SJSA1 (cell line): ENCODE results near the gene PROCA1. TPM values are rescaled to one million over a fixed set of nuclear protein-coding genes. Genes with fewer than 3 reads are reported as not detected.

Experiments
- DNase-seq, 2 experiments: peaks; one replicate each; pipeline ENCODE4 v3.0.0-alpha.2; 2015 to 2020; ENCODE audit warnings: low spot score in 2 of 2, low read depth in 1 of 2
- H3K27ac ChIP-seq: fragments of 250-450 bp; sonication (Bioruptor Pico); 2 replicates; pipeline ENCODE4 v1.5.1; 2020; ENCODE audit warnings: mild to moderate bottlenecking, moderate library complexity
- H3K27me3 ChIP-seq: fragments of 250-450 bp; sonication (Bioruptor Pico); replicated peaks from 2 replicates; pipeline ENCODE4 v1.5.1; 2020; ENCODE audit warnings: mild to moderate bottlenecking, moderate library complexity
- H3K36me3 ChIP-seq: fragments of 250-450 bp; sonication (Bioruptor Pico); 2 replicates; pipeline ENCODE4 v1.5.1; 2020; ENCODE audit warnings: mild to moderate bottlenecking
- H3K4me1 ChIP-seq: fragments of 250-450 bp; sonication (Bioruptor Pico); replicated peaks from 2 replicates; pipeline ENCODE4 v1.6.1; 2021; ENCODE audit warnings: mild to moderate bottlenecking
- H3K4me3 ChIP-seq: fragments of 250-450 bp; sonication (Bioruptor Pico); 2 replicates; pipeline ENCODE4 v1.5.1; 2020; ENCODE audit warnings: mild to moderate bottlenecking
- H3K9me3 ChIP-seq: fragments of 250-450 bp; sonication (Bioruptor Pico); replicated peaks from 2 replicates; pipeline ENCODE4 v1.5.1; 2020; ENCODE audit warnings: mild to moderate bottlenecking
- total RNA-seq: library from RNA; depleted of rRNA; stranded (reverse); fragments of >200 nt; shearing (Covaris generic); gene quantifications from 2 replicates; pipeline ENCODE4 v1.2.3, GENCODE V29; 2014

Gene PROCA1
- total RNA-seq, 1 experiment from 2014 or later = 0.53 TPM

DNA sequence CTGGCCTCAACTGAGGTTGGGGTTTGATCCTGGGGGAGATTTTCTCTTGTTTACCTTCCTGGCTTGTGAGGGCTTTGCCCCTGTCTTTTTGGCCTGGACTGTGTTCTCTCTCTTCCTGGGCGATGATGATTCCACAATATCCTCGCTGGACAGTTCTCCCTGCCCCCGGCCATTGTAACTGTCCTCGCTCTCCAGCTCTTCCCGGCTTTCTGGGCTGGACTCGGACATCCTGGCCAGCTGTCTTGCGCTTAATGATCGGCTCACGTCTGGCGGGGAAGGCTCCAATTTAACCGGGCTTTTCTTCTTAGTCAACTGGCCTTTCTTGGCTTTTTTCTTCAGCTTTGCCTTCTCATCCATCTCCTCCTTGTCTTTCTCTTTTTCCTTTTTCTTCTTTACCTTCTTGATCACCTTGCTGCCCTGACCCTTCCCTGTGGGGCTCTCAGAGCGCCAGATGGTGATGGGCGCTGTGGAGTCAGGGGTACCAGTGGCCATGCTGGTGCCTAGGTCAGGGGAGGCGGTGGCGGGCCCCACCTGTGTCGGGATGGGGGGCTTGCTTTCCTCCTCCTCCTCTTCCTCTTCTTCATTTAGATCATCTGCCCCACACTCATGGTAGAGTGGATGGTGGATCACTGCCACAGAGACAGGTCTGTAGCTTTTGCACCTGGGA lies 8.0 kb downstream of the PROCA1 start:
- no peaks in the 10 kb centered on the region for H3K9me3 ChIP-seq
- H3K27me3 ChIP-seq = no peaks in the 10 kb centered on the region

DNA sequence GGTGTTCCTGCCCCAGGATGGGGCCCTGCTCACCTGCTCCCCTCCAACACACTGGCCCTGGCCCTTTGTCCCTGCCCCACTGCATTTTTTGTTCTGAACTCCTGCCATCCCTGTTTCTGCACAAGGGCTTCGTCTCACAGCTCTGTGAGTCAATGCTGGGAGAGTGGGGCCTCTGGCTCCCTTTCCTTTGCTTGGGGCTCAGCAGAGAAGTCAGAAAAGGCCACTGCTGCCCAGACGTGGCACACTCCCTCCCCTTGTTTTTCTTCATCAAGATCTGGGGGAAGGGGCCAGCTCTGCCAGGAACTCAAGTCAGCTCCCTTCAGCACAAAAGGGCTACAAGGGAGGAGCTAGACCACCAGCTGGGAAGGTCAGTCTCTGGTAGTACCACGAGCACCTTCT lies 8.9 kb downstream of the PROCA1 start:
- H3K4me3 ChIP-seq = no peak overlapping the region
- H3K27ac ChIP-seq = no peak overlapping the region
- no peak for DNase-seq
- no peaks in the 10 kb centered on the region for H3K9me3 ChIP-seq
- peaks cover 85% of the 10 kb centered on the region for H3K36me3 ChIP-seq
- H3K4me1 ChIP-seq = no peaks in the 10 kb centered on the region
- no peaks in the 10 kb centered on the region for H3K27me3 ChIP-seq

More for the DNA sequence above, 8.0 kb downstream of the PROCA1 start:
- Histone ChIP-seq H3K4me1 (no peaks in the 10 kb centered on the region), H3K36me3 (peaks cover 82% of the 10 kb centered on the region), H3K27ac (no peak overlapping the region), H3K4me3 (no peak overlapping the region)
- DNase-seq = no peak

DNA sequence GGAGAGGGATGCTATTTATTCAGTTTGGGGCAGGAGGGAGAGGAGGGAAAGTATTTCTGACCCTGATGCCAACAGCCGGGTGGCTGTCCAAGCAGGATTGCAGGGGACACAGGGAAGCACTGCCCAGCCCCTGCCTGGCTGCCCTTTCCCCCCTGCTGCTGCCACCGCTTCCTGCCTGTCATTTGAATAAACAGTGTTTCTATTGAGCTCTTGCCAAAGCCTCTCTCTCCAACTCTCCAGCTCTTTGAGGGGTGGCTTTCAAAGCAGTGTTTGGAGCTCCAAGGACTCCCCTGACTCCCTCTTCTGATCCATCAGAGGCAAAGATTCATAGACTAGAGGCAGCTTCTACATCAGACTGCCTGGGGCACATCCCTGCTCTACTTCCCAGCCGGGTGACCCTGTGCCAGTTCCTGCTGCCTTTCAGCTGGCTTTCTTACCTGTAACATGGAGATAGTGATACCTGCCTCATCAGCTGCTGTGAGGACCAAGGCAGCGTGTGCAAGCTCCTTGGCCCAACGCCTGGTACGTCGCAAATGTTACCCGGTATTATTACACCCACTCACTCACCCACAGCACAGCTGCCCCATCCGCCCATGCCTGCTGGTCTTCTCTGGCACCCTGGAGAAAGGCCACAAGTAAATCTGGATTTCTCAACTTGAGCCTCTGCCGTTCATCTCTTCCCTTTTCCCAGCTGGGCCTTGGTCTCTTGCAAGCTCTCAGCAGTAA lies 9.5 kb downstream of the PROCA1 start:
- DNase-seq = no peak
- Histone ChIP-seq H3K36me3 (peaks cover 89% of the 10 kb centered on the region), H3K27ac (no peak overlapping the region), H3K9me3 (no peaks in the 10 kb centered on the region), H3K27me3 (no peaks in the 10 kb centered on the region), H3K4me1 (no peaks in the 10 kb centered on the region), H3K4me3 (no peak overlapping the region)

DNA sequence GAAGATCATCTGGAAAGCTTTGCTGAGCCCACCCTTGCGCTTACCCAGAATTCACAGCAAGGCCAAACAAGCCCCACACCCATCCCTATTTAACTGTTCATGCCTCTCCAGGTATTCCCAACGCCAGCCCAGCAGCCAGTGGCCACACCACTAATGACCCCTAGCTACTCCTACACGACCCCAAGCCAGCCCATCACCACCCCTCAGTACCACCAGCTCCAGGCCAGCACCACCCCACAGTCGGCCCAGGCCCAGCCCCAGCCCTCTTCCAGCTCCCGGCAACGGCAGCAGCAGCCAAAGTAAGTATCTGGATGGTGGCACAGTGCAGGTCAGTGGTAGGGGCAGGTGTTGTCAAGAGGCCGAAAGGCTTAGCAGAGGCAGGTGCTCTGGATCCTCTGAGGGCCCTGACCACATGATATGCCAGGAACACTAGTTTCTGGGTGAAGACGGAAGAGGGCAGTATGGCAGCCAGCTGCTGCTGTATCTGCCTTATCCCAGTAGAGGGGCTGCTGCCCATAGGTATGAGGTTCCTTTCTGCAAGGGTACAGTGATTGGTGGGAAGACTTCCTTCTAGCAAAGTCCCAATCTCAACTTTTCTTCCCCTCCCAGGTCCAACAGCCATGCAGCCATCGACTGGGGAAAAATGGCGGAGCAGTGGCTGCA lies 10.7 kb downstream of the PROCA1 start:
- H3K4me3 ChIP-seq = no peak overlapping the region
- no peaks in the 10 kb centered on the region for H3K27me3 ChIP-seq
- no peaks in the 10 kb centered on the region for H3K4me1 ChIP-seq
- DNase-seq = no peak
- H3K9me3 ChIP-seq = no peaks in the 10 kb centered on the region
- H3K36me3 ChIP-seq = peaks cover 96% of the 10 kb centered on the region
- no peak overlapping the region for H3K27ac ChIP-seq

DNA sequence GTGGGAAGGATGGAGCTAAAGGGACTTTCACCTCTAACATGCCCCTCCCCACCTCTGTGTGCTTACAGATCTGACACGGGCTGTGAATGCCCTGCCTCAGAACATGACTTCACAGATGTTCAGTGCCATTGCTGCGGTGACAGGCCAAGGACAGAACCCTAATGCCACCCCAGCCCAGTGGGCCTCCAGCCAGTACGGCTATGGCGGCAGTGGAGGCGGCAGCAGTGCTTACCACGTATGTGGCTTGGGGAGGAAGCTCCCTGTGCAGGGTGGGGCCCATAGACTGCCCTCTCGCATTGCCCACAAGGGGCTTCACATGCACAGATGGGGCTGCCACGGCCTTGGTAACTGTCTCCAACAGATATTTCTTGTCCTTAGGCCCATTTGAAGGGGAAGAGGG lies 11.4 kb downstream of the PROCA1 start:
- Histone ChIP-seq H3K9me3 (no peaks in the 10 kb centered on the region), H3K36me3 (peaks cover 98% of the 10 kb centered on the region), H3K27ac (no peak overlapping the region), H3K27me3 (no peaks in the 10 kb centered on the region), H3K4me3 (no peak overlapping the region), H3K4me1 (no peaks in the 10 kb centered on the region)
- no peak for DNase-seq

DNA sequence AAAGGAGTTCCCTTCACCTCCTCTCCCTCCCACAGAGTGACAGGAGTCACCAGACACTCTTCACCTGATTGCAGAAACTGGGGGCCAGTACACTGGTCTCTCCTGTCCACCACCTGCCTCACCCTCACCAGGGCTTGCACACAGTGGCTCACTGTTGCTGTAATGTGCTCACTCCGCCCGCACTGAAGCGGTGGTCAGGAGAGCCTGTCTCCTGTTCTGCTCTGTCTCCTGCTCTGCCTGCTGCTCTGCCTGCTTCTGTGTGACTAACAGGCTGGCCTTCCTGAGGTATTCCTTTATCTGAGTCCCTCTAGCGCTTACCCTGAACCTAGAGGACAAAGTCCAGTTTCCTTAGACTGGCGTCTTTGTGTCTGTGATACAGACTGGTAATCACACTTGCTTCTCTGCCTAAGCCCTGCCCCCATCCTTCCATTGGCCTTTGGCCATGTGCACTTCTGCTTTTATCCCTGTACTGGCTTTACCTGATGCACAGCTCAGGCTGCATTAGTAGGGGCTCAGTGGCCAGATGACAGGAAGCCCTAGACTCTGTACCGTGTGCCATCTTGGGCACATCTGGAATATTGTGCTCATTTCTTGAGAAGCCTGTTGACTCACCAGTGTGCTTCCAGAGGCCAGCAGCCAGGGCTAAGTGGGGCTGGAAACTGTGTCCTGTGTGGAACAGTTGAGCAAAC lies 13.3 kb downstream of the PROCA1 start:
- Histone ChIP-seq H3K36me3 (peaks cover 99% of the 10 kb centered on the region), H3K27me3 (no peaks in the 10 kb centered on the region), H3K9me3 (no peaks in the 10 kb centered on the region), H3K4me1 (no peaks in the 10 kb centered on the region), H3K27ac (no peak overlapping the region), H3K4me3 (no peak overlapping the region)
- no peak for DNase-seq

DNA sequence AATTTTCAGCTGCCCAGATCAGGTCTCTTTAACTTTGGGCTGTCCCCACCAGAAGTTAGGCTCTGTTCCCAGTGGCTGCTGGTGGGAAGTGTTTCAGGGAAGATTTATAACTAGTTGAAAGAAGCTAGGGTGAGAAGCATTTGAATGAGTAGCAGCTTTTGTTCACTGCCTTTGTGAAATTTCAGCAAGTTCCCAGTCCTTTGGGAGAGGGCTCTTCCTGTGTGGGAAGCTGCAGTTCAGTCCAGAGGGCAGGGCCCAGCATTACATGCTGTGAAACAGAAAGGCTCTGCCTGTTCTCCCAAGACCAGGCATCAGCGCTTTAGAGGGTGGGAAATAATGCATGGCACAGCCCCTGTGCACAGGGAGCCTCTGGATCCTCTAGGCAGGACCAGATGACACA lies 17.8 kb downstream of the PROCA1 start:
- DNase-seq = no peak
- no peak overlapping the region for H3K4me3 ChIP-seq
- H3K27ac ChIP-seq = no peak overlapping the region
- H3K4me1 ChIP-seq = no peaks in the 10 kb centered on the region
- peaks cover 91% of the 10 kb centered on the region for H3K36me3 ChIP-seq
- no peaks in the 10 kb centered on the region for H3K9me3 ChIP-seq
- H3K27me3 ChIP-seq = no peaks in the 10 kb centered on the region

DNA sequence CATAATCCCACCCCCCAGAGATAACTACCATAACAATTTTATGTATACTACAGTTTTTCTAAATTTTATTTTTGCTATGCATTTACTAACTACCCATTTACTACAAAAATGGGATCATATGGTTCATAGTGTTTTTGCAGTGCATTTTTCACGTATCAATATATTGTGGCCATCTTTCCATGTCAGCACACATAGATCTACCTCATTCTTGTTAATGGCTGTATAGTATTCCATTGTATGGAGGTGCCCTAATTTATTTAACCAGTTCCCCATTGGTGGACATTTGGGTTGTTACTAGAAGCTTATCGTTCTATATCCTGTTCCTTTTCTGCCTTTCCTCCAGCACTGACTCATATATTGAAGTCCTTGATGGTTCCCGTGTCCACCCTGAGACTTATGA lies 22.7 kb downstream of the PROCA1 start:
- no peak for DNase-seq
- no peaks in the 10 kb centered on the region for H3K27me3 ChIP-seq
- H3K9me3 ChIP-seq = no peaks in the 10 kb centered on the region
- H3K36me3 ChIP-seq = peaks cover 89% of the 10 kb centered on the region
- no peak overlapping the region for H3K27ac ChIP-seq
- no peaks in the 10 kb centered on the region for H3K4me1 ChIP-seq
- no peak overlapping the region for H3K4me3 ChIP-seq

DNA sequence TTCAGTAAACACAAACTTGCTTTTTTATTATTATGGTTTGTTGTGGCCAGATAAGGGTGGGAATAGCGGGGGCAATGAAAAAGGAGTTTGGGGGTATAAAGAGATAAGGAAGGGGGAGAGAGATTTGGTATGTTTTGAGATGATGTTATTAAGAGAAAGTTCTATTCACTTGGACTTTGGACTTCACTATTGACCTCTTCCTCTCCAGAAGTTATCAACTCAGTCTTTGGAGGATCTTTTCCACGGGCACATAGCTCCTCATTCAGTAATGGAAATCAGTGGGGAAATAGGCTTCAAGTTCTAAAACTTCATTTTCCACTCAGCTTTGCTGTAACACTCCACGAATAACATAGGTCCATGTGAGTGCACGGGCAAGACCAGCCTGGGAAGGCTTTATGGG lies 23.2 kb downstream of the PROCA1 start:
- H3K9me3 ChIP-seq = no peaks in the 10 kb centered on the region
- no peak overlapping the region for H3K27ac ChIP-seq
- H3K4me1 ChIP-seq = no peaks in the 10 kb centered on the region
- H3K4me3 ChIP-seq = no peak overlapping the region
- DNase-seq = no peak
- peaks cover 88% of the 10 kb centered on the region for H3K36me3 ChIP-seq
- no peaks in the 10 kb centered on the region for H3K27me3 ChIP-seq

DNA sequence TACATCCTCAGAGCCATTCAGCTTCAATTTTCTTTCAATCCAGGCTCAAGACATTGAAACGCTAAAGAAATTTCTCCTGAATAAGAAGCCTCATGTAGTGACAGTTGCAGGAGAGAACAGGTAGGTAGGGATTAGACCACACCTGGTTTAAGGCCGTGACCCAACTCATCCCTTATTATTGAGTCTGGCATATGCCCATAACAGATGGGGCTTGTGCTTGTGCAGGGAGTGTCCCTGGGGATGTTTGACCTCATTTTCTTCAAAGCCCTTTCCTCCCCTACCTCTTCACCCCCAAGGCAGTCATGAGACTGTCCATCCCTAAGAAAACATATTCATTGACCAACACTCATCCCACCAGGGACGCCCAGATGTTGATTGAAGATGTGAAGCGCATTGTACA lies 25.4 kb downstream of the PROCA1 start:
- no peak overlapping the region for H3K4me3 ChIP-seq
- H3K27ac ChIP-seq = no peak overlapping the region
- H3K36me3 ChIP-seq = peaks cover 97% of the 10 kb centered on the region
- no peak for DNase-seq
- no peaks in the 10 kb centered on the region for H3K4me1 ChIP-seq
- no peaks in the 10 kb centered on the region for H3K9me3 ChIP-seq
- no peaks in the 10 kb centered on the region for H3K27me3 ChIP-seq

DNA sequence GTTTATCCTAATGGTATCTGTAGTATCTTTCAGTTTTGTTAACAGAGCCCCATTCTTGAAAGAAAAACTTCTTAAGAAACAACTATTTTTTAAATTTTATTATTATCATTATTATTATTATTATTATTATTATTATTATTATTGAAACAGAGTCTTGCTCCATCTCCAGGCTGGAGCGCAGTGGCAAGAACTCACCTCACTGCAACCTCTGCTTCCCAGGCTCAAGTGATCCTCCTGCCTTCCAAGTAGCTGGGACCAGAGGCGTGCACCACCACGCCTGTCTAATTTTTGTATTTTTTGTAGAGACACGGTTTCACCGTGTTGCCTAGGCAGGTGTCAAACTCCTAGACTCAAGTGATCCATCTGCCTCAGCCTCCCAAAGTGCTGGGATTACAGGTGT lies 26.3 kb downstream of the PROCA1 start:
- Histone ChIP-seq H3K4me3 (no peak overlapping the region), H3K36me3 (peaks cover 97% of the 10 kb centered on the region), H3K27ac (no peak overlapping the region), H3K4me1 (no peaks in the 10 kb centered on the region), H3K9me3 (no peaks in the 10 kb centered on the region), H3K27me3 (no peaks in the 10 kb centered on the region)
- no peak for DNase-seq

DNA sequence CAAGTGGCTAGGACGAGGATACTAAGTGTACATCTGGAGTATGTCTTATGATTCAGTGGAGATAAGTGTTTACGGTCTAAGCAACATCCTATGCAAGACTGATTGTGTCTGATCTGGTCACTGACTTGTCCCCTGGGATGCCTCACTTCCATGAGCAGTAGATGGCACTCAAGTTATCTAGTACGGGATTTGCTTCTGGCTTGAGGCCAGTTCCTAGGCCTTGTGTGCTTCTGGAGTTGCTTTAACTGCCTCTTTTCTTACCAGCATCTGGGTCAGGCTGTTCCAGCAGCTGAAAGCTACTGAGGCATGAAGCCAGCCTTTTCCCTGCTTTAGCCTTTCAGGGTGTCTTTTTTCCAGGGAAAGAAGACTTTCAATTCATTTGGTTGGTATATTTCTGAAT lies 26.7 kb downstream of the PROCA1 start:
- Histone ChIP-seq H3K4me1 (no peaks in the 10 kb centered on the region), H3K27me3 (no peaks in the 10 kb centered on the region), H3K9me3 (no peaks in the 10 kb centered on the region), H3K27ac (no peak overlapping the region), H3K4me3 (no peak overlapping the region), H3K36me3 (peaks cover 97% of the 10 kb centered on the region)
- no peak for DNase-seq

DNA sequence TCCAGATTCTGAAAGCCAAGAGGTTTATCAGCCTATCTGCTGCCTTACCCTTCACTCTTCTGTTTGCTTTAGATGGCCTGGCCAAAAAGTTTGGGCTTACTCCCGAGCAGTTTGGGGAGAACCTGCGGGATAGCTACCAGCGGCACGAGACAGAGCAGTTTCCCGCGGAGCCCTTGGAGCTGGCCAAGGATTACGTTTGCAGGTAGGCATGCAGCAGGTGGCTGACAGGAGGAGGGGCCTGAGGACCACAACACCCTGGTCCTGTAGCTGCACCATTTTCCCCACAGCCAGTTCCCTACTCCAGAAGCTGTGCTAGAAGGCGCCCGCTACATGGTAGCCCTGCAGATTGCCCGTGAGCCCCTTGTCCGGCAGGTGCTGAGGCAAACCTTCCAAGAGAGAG lies 29.0 kb downstream of the PROCA1 start:
- DNase-seq = no peak
- H3K27me3 ChIP-seq = no peaks in the 10 kb centered on the region
- H3K27ac ChIP-seq = no peak overlapping the region
- no peaks in the 10 kb centered on the region for H3K4me1 ChIP-seq
- peaks cover 97% of the 10 kb centered on the region for H3K36me3 ChIP-seq
- H3K4me3 ChIP-seq = no peak overlapping the region
- H3K9me3 ChIP-seq = no peaks in the 10 kb centered on the region

DNA sequence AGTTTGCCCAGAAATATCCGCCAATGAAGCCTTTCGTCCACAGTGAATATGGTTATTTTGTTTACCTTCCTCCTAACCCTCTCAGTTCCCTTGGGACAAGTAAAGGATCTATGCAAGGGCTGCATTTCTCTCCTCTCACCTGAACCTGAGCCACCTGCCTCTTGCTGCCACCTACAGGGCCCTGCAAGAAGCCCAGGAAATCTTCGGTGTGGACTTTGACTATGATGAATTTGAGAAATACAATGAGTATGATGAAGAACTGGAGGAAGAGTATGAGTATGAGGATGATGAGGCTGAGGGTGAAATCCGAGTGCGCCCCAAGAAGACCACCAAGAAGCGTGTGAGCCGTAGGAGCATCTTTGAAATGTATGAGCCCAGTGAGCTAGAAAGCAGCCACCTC lies 35.7 kb downstream of the PROCA1 start:
- Histone ChIP-seq H3K9me3 (no peaks in the 10 kb centered on the region), H3K36me3 (peaks cover 100% of the 10 kb centered on the region), H3K4me3 (no peak overlapping the region), H3K4me1 (no peaks in the 10 kb centered on the region), H3K27me3 (no peaks in the 10 kb centered on the region), H3K27ac (no peak overlapping the region)
- no peak for DNase-seq
